H9 (cell line): Measurements from ENCODE around the gene MED17. TPM values are rescaled to one million over a fixed set of nuclear protein-coding genes. Genes with fewer than 3 reads are reported as not detected.

Source experiments
- DNase-seq: peaks from one replicate; pipeline ENCODE4 v3.0.0-alpha.2; 2017
- H2AFZ ChIP-seq: one replicate; pipeline ENCODE4 v1.6.1; 2013; ENCODE audit warnings: mild to moderate bottlenecking, low read length, control low read depth, moderate library complexity
- H2AK5ac ChIP-seq: 2 replicates; pipeline ENCODE4 v1.6.1; 2013; ENCODE audit warnings: low read length, control low read depth, mixed read lengths; ENCODE audit not compliant: insufficient read length
- H2BK120ac ChIP-seq: one replicate; pipeline ENCODE4 v1.6.1; 2013; ENCODE audit warnings: low read depth, mild to moderate bottlenecking, low read length, control low read depth, inconsistent platforms; ENCODE audit not compliant: poor library complexity, severe bottlenecking
- H2BK12ac ChIP-seq: 2 replicates; pipeline ENCODE4 v1.6.1; 2013; ENCODE audit warnings: low read length, control low read depth, mixed read lengths, low read depth; ENCODE audit not compliant: insufficient read length
- H2BK15ac ChIP-seq: 2 replicates; pipeline ENCODE4 v1.6.1; 2013; ENCODE audit warnings: low read depth, low read length, control low read depth
- H2BK20ac ChIP-seq: one replicate; pipeline ENCODE4 v1.6.1; 2013; ENCODE audit warnings: low read depth, mild to moderate bottlenecking, low read length, control low read depth, inconsistent platforms; ENCODE audit not compliant: poor library complexity, severe bottlenecking
- H2BK5ac ChIP-seq: 2 replicates; pipeline ENCODE4 v1.6.1; 2013; ENCODE audit warnings: low read length, control low read depth, mixed read lengths; ENCODE audit not compliant: insufficient read length
- H3K14ac ChIP-seq: 2 replicates; pipeline ENCODE4 v1.6.1; 2013; ENCODE audit warnings: low read length, control low read depth; ENCODE audit not compliant: insufficient read depth
- H3K18ac ChIP-seq: 2 replicates; pipeline ENCODE4 v1.6.1; 2013; ENCODE audit warnings: low read depth, mild to moderate bottlenecking, mixed read lengths, low read length, control low read depth; ENCODE audit not compliant: insufficient read length
- H3K23ac ChIP-seq: 2 replicates; pipeline ENCODE4 v1.6.1; 2013; ENCODE audit warnings: low read length, control low read depth, mixed read lengths, low read depth; ENCODE audit not compliant: insufficient read length
- H3K23me2 ChIP-seq: 2 replicates; pipeline ENCODE4 v1.6.1; 2013; ENCODE audit warnings: low read depth, mild to moderate bottlenecking, mixed read lengths, low read length, control low read depth; ENCODE audit not compliant: insufficient read length, poor library complexity, severe bottlenecking
- H3K27ac ChIP-seq: 2 replicates; pipeline ENCODE4 v1.5.1; 2013; ENCODE audit warnings: low read length, control low read depth, mixed read lengths, low read depth; ENCODE audit not compliant: insufficient read length
- H3K27me3 ChIP-seq: 2 replicates; pipeline ENCODE4 v1.6.1; 2013; ENCODE audit warnings: low read length, control low read depth, inconsistent platforms; ENCODE audit not compliant: insufficient read depth
- H3K4ac ChIP-seq: 2 replicates; pipeline ENCODE4 v1.6.1; 2013; ENCODE audit warnings: low read depth, mild to moderate bottlenecking, control low read depth, inconsistent platforms, low read length, moderate library complexity
- H3K4me1 ChIP-seq: 2 replicates; pipeline ENCODE4 v1.6.1; 2013; ENCODE audit warnings: low read length, control low read depth, inconsistent platforms; ENCODE audit not compliant: insufficient read depth
- H3K4me2 ChIP-seq: 2 replicates; pipeline ENCODE4 v1.6.1; 2013; ENCODE audit warnings: low read length, control low read depth, mixed read lengths; ENCODE audit not compliant: insufficient read length, insufficient read depth
- H3K56ac ChIP-seq: 2 replicates; pipeline ENCODE4 v1.6.1; 2013; ENCODE audit warnings: low read depth, mild to moderate bottlenecking, mixed read lengths, low read length, control low read depth; ENCODE audit not compliant: insufficient read length
- H3K79me1 ChIP-seq: 2 replicates; pipeline ENCODE4 v1.6.1; 2013; ENCODE audit warnings: low read depth, mild to moderate bottlenecking, moderate library complexity, low read length, control low read depth, inconsistent platforms; ENCODE audit not compliant: insufficient read depth, poor library complexity, severe bottlenecking
- H3K79me2 ChIP-seq: 2 replicates; pipeline ENCODE4 v1.6.1; 2013; ENCODE audit warnings: low read length, control low read depth, inconsistent platforms; ENCODE audit not compliant: insufficient read depth
- H3K9ac ChIP-seq: 2 replicates; pipeline ENCODE4 v1.6.1; 2013; ENCODE audit warnings: low read length, control low read depth, mixed read lengths; ENCODE audit not compliant: insufficient read length; ENCODE audit errors: extremely low read depth
- H3K9me3 ChIP-seq: one replicate; pipeline ENCODE4 v1.6.1; 2013; ENCODE audit warnings: low read depth, low read length, inconsistent platforms; ENCODE audit not compliant: control insufficient read depth
- H3T11ph ChIP-seq: one replicate; pipeline ENCODE4 v1.6.1; 2013; ENCODE audit warnings: mild to moderate bottlenecking, low read length, control low read depth, inconsistent platforms
- H4K20me1 ChIP-seq: one replicate; pipeline ENCODE4 v1.6.1; 2013; ENCODE audit not compliant: control insufficient read depth, insufficient read length, insufficient read depth
- H4K5ac ChIP-seq: 2 replicates; pipeline ENCODE4 v1.6.1; 2013; ENCODE audit warnings: low read depth, mild to moderate bottlenecking, mixed read lengths, low read length, control low read depth; ENCODE audit not compliant: insufficient read length
- H4K8ac ChIP-seq: replicated peaks from 2 replicates; pipeline ENCODE4 v1.6.1; 2013; ENCODE audit warnings: low read length, control low read depth, mixed read lengths, low read depth; ENCODE audit not compliant: insufficient read length
- H4K91ac ChIP-seq: 2 replicates; pipeline ENCODE4 v1.6.1; 2013; ENCODE audit warnings: low read depth, mild to moderate bottlenecking, moderate library complexity, mixed read lengths, low read length, control low read depth; ENCODE audit not compliant: insufficient read length
- H3K27ac Mint-ChIP-seq, 3 experiments: 2 replicates in 2 of 3; 3 replicates in 1 of 3; pipeline ENCODE4 v1.8.0; 2020 to 2021; ENCODE audit warnings: mixed read lengths in 3 of 3, mild to moderate bottlenecking in 1 of 3, moderate library complexity in 1 of 3
- H3K27me3 Mint-ChIP-seq: 2 replicates; pipeline ENCODE4 v1.8.0; 2021; ENCODE audit warnings: low read depth, mild to moderate bottlenecking, moderate library complexity, mixed read lengths
- H3K36me3 Mint-ChIP-seq, 3 experiments: 2 replicates in 2 of 3; 3 replicates in 1 of 3; pipeline ENCODE4 v1.8.0; 2020 to 2021; ENCODE audit warnings: low read depth in 3 of 3, mixed read lengths in 3 of 3; ENCODE audit not compliant: insufficient read depth in 1 of 3
- H3K4me1 Mint-ChIP-seq, 2 experiments: 2 replicates each; pipeline ENCODE4 v1.8.0; 2020; ENCODE audit warnings: mixed read lengths in 2 of 2
- H3K4me3 Mint-ChIP-seq, 2 experiments: 2 replicates in 1 of 2; 3 replicates in 1 of 2; pipeline ENCODE4 v1.8.0; 2020 to 2021; ENCODE audit warnings: mild to moderate bottlenecking in 2 of 2, mixed read lengths in 2 of 2, moderate library complexity in 1 of 2
- H3K9me3 Mint-ChIP-seq, 2 experiments: 2 replicates in 1 of 2; 3 replicates in 1 of 2; pipeline ENCODE4 v1.8.0; 2020; ENCODE audit warnings: mild to moderate bottlenecking in 2 of 2, mixed read lengths in 2 of 2, moderate library complexity in 1 of 2
- CTCF ChIP-seq: fragments of 200-600 bp; sonication (generic); conservative IDR thresholded peaks from 3 replicates; pipeline ENCODE4 v1.8.0; 2021; ENCODE audit warnings: antibody characterized with exemption, mild to moderate bottlenecking
- WGBS: extraction: QIAGEN DNeasy Blood & Tissue Kit; methylation state at CpG from one replicate; pipeline ENCODE4 v1.1.7; 2013; ENCODE audit warnings: missing lambda C conversion rate, low lambda C conversion rate, mixed read lengths; ENCODE audit not compliant: insufficient read length; ENCODE audit errors: extremely low coverage; 5-methylcytosine and 5-hydroxymethylcytosine counted together
- total RNA-seq: library from RNA; stranded (reverse); gene quantifications from 2 replicates; pipeline ENCODE4 v1.2.1, GENCODE V29; 2021

Gene MED17
- total RNA-seq, 1 experiment from 2014 or later = 43.3 TPM

- Histone ChIP-seq H3T11ph (no peak overlapping the region), H2BK15ac (no peak overlapping the region), H2AFZ (no peak overlapping the region), H2BK20ac (no peak overlapping the region), H3K27me3 (no peaks in the 10 kb centered on the region), H3K27ac (no peak overlapping the region), H4K91ac (no peak overlapping the region), H3K14ac (peak overlapping the region; percentile 70; the same call in 1 of the 2 replicates), H3K79me2 (peaks cover 23% of the 10 kb centered on the region; the same call in 1 of the 2 replicates), H3K79me1 (no peaks in the 10 kb centered on the region), H3K23me2 (peaks cover 11% of the 10 kb centered on the region), H3K4me1 (no peaks in the 10 kb centered on the region), H3K4ac (no peak overlapping the region), H4K8ac (no peak overlapping the region), H3K4me2 (peak overlapping the region; percentile 95), H3K56ac (peak overlapping the region; percentile 26), H2BK5ac (no peak overlapping the region), H2BK120ac (no peak overlapping the region), H3K18ac (no peak overlapping the region), H4K5ac (no peak overlapping the region), H3K9me3 (no peaks in the 10 kb centered on the region), H2AK5ac (no peak overlapping the region), H2BK12ac (no peak overlapping the region), H4K20me1 (no peaks in the 10 kb centered on the region), H3K23ac (no peak overlapping the region), H3K9ac (peak overlapping the region; percentile 91)
- no CpG with 5 or more reads among the region's 8 CpGs for WGBS
- Mint-ChIP-seq H3K4me3 (peak overlapping the region; percentile 100), H3K27ac (peak overlapping the region; percentile 99 to 100 (median 100)), H3K9me3 (no peaks in the 10 kb centered on the region; a peak in 1 of 5 replicates), H3K36me3 (peaks cover 44 to 54% (median 44%) of the 10 kb centered on the region in 3 experiments), H3K27me3 (peaks cover 2% of the 10 kb centered on the region; the same call in 1 of the 2 replicates), H3K4me1 (peaks cover 31 to 49% of the 10 kb centered on the region in 2 experiments)
- no peak for DNase-seq
- TF ChIP-seq CTCF = no peak
These were observed 42.2 kb upstream of the MED17 start for GRCh38 chr11:93741882-93742226.
